ENCODE results near the gene EID3. TPM values are rescaled to one million over a fixed set of nuclear protein-coding genes. Genes with fewer than 3 reads are reported as not detected.

EID3 gene
- total and polyA plus RNA-seq, 2 of the 8 experiments (the other 6 are each of a cell fraction or from before 2014, with no cell fraction given), result 1.2 to 2.8 TPM

GRCh38 chr12:104310751-104311633, 7.5 kb downstream of the EID3 start (continued):
- TF ChIP-seq USF2 (IDR thresholded peaks at IDR 0.05; ENCODE audit: low read length) (no peak), TBP (IDR thresholded peaks at IDR 0.05; ENCODE audit: low read depth, low read length) (no peak), BACH1 (IDR thresholded peaks at IDR 0.05; ENCODE audit: low read length) (no peak), SRF (IDR thresholded peaks at IDR 0.05; ENCODE audit: low read depth, low read length) (no peak), TEAD4 (IDR thresholded peaks at IDR 0.05; ENCODE audit: low read depth, low read length) (no peak), PHF8 (conservative IDR thresholded peaks at IDR 0.05; ENCODE audit: low read depth, low read length) (no peak)
